Kasumi-1 (cell line): ENCODE results near the gene ROPN1.
"Not testable (repeated sequence)": the region's sequence is repeated elsewhere in the genome, so short reads cannot be mapped to it uniquely, and the experiment has no call there.

ENCODE experiments used
- DNase-seq, 2 experiments: peaks; one replicate each; lab custom pipeline; 2025; lab: John Stamatoyannopoulos, UW

ROPN1 gene

DNA sequence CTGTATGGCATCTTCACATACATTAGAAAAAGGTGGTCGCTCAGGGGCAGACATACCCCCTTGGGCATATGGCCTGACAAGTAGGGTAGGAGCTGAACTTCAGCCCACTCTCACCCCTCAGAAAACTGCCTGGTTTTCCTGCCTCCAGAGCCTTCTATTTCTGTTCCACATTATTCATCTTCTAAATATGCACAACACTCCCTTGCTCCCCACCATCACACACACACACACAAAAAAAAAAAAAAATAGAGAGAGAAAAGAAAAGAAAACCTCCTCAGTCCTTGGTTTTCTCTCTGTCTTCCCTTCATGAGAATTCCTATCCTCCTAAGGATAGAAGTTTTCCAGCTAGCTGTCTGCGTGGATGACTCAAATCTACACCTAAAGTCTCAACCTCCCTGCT, 5.6 kb upstream of the ROPN1 start:
- DNase-seq = no peak

DNA sequence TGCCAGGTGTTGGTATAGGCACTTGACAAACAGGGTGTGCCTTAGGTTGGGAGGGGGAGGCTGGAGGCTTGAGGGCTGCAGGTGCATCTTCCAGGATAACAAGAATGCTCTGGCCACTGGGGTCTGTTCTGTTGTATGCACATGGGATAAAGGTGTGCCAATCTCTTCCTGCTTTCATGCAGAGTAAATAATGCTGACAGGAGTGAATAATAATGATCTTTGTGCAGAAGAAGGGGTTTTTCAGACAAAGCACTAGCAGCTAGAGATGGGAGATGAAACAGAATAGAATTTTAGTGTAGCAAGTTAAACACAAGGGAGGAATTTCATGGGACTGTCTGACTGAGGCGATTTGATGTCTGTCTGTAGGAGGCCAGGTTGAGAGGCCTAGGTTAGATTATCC, 1.9 kb upstream of the ROPN1 start:
- DNase-seq = no peak

DNA sequence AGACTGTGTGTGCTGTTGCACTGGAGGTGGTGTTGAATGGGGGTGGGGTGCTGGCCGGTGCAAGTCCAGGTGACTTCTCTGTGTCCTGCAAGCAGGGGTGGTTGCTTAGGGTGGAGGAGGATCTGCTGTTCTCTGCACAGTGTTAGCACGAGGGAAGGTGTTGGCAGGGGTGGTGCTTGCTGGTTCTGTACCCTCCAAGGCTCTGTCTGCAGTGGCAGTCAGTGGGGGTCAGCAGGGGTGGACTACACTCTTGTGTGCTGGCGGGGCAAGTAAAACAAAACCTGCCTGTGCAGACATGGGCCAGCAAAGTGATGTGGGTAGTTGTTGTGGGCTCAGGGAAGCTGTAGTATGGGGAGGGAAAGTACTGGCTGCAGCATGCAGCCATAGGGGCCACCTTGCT, 5.5 kb downstream of the ROPN1 start:
- DNase-seq = no peak

DNA sequence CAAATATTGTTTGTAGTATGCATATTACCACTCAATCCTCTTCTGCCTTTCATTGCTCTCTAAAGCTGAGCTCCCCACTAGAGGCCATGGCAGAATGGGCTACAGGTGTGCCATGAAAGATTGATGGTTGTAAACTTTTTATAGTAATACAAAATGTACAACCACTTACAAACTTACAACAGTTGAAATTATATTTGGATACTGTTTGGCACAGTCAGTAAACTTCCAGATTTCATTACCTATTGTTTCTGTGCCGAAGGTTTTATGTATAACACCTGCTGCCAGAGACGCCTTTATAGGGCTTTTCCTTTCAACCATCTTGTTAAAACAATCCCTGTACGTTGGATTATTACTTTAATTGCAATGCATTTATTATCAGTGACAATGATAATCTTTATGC, 7.0 kb downstream of the ROPN1 start:
- no peak for DNase-seq

DNA sequence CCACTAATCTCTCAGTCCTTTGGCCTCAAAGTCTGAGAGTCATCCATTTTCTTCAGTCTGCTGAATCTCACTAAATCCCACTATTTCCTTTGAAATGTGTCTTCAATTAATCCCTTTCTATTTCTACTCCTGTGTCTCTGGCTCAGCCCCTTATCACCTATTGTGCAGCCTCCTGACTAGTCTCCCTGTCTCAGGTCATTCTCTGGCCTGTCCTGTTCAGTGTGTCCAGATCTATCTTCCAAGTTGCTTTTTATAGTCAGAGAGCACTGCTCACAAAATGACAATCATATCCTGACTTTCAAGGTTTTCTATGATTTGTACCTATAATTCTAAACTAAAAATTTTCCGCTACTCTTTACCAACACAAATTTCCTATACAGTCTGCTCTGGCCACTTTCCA, 7.6 kb downstream of the ROPN1 start:
- DNase-seq = no peak

DNA sequence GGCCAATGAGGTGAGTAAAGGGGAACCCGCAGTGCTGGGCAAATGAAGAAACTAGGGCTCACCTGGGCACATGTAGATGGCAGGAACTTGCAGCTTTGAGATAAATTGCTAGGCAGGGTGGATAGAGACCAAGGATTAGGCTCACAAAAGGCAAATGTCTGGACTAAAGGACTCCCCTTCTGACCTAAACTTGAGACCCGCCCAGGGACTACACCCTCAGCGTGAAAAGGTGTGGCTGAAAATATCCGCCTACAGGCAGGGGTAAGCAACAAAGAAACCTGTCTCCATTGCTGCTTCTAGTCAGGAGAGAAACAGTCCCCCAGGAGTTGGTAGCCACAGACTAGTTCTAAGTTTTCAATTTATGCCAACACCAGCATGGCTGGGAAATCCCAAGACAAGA, 10.6 kb downstream of the ROPN1 start:
- not testable (repeated sequence) for DNase-seq

DNA sequence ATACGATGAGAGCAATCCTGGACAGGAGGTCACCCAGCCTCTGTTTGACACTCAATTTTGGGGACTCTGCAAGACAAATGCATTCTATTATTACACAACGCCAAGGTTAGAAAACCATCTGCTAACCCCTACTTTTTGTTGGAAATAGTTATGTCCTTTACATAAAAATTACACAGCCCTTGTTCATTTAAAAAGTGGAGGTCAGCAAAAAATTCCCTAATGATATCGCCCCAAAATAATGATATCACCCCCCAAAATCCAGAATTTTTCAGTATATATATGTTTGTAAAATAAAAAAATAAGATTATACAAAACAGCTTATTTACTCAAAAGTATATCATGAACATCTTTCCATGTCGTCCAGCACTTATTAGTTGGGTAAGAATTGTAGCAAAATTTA, 11.4 kb downstream of the ROPN1 start:
- no peak for DNase-seq

DNA sequence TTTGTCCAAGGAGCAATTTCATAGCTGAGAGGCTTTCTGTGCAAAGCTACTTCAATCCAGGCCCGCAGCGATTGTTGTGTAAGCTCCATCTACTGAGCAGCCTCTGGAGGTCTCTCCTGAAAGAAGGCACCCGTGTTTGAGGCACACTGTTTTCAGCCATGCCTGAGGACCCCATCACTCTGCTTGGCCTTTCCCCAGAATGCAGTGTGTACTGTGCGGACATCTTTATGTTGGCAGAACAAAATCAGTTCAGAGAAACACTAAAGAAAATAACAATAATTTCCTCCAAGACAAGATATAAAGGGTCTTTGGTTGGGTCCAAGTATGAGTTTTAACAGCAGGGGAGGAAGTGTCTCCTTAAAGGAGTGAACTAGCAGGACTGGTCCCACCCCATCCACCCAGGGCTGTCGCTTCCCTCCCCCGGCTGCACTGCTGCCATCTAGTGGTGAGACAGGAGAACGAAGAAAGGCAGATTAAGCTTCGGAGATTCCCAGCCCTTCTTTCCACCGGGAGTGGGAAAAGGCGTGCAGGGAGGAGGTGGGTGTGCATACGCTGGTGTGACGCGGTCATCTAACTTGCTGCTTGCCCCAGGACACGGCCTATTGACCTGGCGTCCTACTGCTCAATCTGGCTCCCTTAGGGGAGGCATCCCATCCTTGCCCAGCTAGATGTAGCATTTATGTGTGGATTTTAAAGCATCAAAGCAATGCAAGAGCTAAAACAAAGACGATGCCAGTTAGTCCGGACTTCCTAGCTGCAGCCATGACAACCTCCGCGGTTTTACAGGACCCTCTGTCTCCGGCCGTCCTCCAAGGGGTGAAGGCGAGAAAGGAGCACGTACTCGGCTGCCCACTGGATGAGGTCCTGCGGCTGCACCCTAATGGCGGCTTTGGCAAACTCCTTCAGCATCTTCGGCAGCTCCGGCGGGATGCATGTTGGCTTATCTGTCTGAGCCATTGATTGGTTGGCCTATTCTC, 12.1 kb downstream of the ROPN1 start:
- peak; percentile 12 to 28 for DNase-seq

DNA sequence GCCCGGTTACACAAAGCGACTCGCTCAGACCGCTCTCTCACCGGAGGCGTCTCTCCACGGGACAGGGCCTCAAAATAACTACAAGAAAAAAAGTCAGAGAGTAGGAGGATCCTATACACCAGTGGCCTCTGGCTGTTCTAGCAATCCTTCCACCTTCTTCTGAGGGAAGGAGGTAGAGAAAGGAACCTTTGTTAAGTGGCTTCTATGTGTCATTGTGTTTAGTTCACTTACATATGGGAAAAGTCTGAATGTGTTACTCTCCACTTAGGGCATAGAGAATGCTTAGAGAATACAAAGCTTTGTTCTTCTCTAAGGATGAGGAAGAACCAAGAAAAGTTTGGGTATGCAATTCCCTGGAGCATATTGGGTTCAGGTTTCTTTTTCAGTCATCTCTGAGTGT, 15.0 kb downstream of the ROPN1 start:
- DNase-seq = not testable (repeated sequence)

DNA sequence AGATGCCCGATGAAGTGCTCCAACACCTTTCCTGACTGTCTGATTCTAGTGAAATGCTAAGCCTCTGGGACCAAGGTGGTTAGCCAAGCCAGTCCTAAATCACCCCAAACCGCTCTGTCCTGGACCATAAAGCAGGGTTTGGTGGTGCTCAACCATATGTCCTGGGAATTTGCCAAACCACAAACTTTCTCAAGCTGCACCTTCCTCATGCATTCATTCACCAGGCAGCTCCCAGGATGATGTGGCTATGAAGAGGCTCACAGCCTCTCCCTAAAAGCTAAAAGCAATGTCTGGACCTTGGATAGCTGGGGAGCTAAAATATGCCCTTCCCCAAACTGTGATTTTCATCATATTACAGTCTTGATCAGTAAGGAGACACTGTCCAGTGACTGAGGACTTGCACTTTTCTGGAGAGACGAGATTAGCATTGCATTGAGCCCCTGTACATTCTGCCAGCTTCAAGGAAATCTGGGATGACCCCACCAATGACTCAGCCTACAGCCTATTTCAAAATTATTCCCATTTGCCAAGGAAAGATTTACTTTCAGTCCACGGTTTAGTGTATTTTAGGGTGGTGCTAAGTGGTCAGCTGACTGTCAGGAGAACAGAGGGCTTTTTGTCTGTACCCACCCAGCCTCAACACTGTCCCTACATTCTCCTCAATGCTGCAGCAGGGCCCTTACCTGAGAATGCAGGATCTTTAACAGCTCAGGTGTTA, 15.6 kb downstream of the ROPN1 start:
- not testable (repeated sequence) for DNase-seq

DNA sequence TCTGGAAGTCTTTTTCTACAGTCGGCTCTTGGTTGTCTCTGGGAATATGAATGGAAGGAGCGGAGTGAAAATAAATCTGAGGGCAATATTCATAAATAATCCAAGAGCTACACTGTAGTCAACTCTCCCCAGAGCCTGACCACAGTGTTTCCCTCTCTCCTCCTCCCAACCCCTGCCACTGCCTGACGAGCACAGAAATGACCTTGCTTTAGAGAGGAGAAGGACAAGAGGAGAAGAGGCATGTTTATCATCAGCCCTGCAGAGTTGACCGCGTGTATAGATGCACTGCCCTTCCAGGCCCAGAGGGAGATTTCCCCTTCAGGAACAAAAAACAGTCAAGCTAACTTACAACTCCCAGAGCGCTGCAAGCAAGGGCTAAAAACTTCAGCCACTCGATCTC, 16.9 kb downstream of the ROPN1 start:
- DNase-seq = not testable (repeated sequence)

DNA sequence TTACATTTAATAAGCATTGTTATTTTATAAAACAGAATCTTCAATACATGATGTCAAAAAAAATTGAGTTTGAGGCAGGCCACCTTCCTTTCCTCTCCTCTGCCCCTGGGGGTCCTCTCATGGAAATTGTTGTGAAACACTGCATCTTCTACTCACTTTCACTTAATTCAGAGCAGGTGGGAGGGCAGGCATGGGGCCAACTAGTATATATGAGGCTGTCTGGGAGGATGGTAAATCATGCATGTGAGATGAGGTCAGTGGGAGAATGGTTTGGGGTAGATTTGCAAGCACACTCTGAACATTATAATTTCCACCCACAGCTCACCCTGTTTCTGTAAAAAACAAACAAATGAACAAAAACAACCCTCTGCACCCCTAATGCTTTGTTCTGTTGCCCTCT, 20.5 kb downstream of the ROPN1 start:
- no peak for DNase-seq

DNA sequence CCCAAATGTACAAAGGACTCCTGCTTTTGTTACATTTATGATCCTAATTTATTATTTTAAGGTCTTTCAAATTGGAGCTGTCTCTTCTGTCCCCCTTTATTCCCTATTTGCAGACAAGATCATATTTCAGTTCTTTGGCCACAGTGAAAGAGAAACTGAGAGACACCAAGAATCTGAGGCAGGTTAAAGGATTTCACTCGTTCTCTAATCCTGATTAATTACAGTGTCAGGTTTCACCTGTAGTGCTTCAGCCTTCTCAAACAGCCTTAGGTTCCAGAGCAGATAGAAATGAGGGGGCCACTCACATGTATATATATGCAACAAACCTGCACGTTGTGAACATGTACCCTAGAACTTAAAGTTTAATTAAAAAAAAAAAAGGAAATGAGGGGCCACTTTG, 24.7 kb downstream of the ROPN1 start:
- not testable (repeated sequence) for DNase-seq

DNA sequence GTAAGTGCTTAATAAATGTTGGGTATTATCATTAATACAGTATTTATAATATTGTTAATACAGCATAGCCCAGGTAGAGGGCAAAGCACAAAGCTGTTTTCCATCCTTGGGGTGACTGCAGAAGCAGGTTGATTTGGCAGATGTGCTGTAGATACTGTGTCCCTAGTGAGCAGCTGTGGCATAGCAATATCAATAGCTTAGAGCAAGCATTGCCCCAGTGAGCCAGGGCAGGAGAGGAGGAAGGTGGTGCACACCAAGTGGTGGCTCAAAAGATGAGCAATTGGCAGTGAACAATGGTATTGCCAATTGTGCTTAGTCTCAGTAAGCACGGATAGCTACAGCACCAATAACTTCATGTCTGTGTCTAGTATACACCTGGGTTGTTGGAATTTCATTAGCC, 25.1 kb downstream of the ROPN1 start:
- not testable (repeated sequence) for DNase-seq

DNA sequence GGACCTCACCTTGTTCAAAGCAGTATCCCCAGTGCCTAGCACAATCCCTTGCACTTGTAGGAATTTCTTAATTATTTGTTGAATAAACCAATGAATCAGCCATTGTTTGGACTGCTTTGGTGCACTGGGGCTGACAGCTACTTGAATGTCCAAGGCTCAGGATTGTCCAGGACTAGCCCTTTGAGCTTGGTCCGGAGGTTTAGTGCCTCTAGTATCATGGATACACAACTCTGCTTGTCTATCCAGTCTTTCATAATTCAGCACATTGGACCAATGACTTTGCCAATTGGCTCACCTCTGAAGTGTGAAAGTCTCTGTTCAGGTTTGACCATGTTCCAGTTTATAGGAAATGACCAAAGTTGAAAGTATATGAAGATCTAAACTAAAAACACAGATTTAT, 27.1 kb downstream of the ROPN1 start:
- not testable (repeated sequence) for DNase-seq

DNA sequence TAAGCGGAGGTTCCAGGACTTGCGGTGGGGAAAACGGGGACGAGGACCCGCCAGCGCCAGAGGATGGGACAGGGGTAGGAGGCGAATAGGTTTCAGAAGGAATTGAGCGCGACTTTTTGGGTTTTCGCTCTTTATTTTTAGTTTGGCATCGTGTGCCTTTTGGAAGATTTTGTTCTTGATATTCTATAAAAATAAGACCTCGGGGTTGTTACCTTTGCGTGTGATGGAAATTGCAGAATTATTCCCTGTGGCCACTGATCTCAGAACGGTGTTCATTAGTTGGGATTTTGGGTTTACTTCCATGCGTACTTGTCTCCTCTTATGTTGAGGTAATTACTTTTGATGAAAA, 30.4 kb downstream of the ROPN1 start:
- DNase-seq = no peak

DNA sequence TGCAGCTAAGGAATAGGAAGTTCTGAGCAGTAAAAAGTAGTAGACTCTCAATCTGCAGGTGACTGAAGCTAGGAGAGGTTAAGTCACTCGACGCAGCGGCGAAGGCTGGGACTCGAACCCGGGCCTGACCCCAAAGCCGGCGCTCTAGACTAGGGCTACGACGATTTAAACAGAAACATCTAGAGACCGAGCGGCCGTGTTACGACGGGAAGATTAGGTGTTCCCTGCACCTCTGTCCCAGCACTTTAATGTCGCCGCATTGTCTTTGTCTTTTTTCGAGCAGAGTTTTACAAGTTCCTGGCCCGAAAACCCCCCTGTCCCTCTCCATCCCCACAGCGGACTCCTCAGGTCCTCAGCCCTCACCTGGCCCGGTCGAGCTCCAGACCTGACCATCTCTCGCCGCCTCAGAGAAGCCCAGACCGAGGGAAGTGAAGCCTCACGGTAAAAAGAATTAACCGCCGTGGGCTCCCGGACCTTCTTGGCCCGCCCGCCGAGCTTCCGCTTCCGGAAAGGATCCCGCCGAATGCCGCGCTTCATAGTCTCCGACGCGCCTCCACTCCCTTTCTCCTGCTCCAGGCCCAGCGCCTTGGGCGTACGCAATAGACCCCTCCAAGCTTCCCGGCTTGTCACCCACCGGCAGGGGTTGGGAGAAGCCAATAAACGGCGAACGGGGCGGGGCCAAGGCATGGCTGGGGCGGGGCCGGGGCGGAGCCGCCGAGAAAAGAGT, 31.0 kb downstream of the ROPN1 start, which contains the start of gene CCDC14:
Gene CCDC14 (minus strand): TSS at position 449 of the 727 bp plus-strand sequence. CDS start 56 bp downstream, at position 393.
- peak; percentile 96 for DNase-seq

DNA sequence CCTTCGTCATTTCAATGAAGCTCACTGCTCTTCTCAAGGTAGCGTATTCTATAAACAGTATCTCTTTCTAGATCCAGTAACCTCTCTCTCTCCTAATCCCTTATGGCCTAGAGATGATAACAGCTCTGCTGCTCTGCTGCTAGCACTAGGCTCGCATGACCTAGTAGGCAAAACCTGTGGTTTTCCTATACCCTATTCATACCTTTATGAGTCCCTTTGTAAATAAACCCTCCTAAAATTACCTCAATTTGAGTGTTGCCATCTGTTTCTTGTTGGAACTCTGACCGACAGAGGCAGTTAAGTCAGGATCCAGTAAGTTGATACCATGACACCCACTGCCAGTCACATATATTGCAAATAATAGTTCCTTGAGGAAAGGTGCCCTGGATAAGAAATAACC, 38.2 kb downstream of the ROPN1 start:
- no peak for DNase-seq

DNA sequence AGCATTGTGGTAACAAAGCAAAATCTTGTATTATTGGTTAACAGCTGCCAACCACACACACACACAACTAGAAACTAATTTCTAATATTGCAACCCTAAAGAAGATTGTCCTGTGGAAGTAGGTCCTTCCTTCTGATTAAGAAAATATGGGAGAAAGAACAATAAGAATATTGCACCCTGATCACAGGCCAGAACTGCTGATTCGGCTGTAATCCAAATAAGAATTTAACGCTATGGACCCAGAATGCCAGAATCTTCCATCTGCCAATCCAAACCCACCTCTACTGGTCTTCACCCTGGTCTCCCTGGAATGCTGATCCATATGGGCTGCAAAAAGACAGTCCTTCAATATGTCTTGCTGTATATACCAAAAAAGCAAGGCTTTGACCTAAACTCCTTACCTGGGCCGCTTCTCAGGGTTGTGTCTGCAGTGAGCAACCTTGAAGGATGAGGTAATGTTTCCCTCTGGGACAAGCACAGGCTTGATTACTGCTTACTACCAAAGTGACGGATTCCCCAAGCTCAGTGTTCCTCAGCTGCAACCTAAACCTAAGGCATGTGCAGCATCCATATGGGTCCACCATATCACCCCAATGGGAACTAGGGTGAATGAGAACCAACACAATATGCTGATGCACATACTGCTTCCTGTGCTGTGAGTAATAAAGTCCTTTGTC, 38.9 kb downstream of the ROPN1 start:
- no peak for DNase-seq

DNA sequence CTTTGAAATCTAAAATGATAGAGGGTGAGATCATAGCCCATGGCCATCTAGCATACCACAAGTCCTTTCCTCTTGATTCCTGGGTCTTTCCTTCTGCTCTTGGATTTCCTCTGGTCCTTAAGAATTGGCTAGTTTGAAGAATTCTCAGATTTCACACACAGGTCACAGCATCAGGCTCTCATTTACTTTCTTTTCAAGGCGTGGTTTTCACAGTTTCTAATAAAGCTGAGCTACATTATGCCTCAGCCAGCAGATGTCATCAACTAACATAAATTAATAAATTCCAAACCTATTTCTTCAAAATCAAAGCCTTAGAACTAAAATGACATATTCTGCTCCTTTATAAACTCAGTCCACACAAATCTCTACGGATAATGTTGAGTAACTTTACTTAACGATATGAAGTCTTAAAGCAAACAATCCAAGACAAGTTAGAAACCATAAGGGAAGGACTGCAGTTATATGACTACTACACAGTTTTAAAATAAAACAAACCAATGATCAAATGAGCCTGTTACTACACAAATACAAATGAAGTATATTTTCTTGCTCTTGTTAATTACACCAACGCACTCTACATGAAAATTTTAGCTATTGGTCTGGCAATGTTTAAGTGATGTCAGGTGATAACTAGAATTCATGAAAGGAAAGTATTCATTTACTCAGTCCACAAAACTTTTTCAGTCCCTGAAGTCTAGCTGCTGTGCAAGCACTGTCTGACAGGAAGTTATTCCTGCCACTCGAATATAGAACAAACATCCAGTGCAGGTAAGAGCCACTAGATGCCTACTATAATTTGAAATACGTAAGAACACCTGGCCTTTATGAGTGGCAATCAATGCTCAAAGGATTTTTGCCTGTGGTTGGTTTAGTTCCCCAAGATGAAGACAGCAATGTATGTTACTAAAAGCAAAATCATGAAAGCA, 40.1 kb downstream of the ROPN1 start:
- DNase-seq = no peak

DNA sequence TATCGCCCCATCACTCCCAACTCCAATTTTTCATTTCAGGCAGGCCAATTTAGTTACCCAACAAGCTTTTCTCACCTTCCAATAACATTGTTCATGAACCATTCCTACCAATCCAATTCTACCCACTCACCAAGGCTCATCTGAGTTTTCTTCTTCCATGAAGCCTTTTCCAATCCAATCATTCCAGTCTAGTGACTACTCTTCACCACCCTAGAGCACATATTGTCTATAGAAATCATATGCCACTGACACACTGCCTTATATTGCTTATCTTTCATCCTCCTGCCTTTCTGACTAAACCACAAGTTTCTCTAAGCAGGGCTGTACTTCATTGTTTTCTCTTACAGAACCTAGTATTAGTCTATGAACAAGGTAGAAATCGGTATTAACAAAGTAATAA, 42.3 kb downstream of the ROPN1 start:
- DNase-seq = no peak
